Sigmoid colon (tissue), 4 donors: ENCODE measurements around the gene FCHO1.

Experiments
- CTCF ChIP-seq, 4 experiments: fragments of 450-650 bp in 3 of 4; fragments of 200-600 bp in 1 of 4; IDR thresholded peaks; one replicate each; pipeline ENCODE4 v1.5.1; 2016 to 2019; ENCODE audit warnings: antibody characterized with exemption in 4 of 4, mild to moderate bottlenecking in 3 of 4, moderate library complexity in 2 of 4
- POLR2A ChIP-seq, 2 donors: fragments of 450-650 bp; IDR thresholded peaks; one replicate each; pipeline ENCODE4 v1.6.1; 2016; ENCODE audit warnings: antibody characterized with exemption in 2 of 2, mild to moderate bottlenecking in 2 of 2, moderate library complexity in 2 of 2
- POLR2AphosphoS5 ChIP-seq, 4 donors: sonication (generic); formaldehyde crosslinking; IDR thresholded peaks; one replicate each; pipeline ENCODE4 v1.6.1; 2017; ENCODE audit warnings: antibody characterized with exemption in 4 of 4

GRCh38 chr19:17733127-17733526, 18.1 kb upstream of the FCHO1 start:
- TF ChIP-seq CTCF (IDR thresholded peaks at IDR 0.05) (no peak), POLR2AphosphoS5 (IDR thresholded peaks at IDR 0.05) (no peak), POLR2A (IDR thresholded peaks at IDR 0.05) (no peak)
